Measurements from ENCODE around the gene JMJD6. TPM values are rescaled to one million over a fixed set of nuclear protein-coding genes. Genes with fewer than 3 reads are reported as not detected.

Gene JMJD6
- total RNA-seq, 1 experiment from 2014 or later, result 47.6 TPM

DNA sequence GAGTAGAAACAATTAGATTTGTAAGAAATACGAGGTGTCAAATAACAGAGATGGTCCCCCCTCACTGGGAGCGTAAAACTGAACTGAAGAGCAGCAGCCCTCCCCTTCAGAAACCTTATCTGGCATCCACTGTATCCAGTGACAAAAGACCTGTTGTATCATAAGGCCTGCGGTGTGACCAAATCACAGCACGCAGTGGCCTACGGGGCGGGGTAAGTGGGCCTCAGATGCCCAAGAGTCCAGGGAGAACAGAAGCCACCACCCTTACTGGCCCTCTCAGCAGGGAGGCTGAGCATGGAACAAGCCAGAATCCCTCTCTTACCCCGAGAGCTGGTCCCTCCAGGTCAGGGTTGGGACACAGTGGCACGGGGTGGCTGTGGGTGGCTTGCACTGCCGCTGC, 5.5 kb downstream of the JMJD6 start:
- ATAC-seq (no peak), DNase-seq (ENCODE audit: low read depth, low spot score) (no peak)
- H3K9me3 ChIP-seq (ENCODE audit: control insufficient read depth in 1 of 2, insufficient read depth in 1 of 2, low read depth in 1 of 2, low read length in 2 of 2), result no peaks in the 10 kb centered on the region
- ChIA-PET RAD21 (ENCODE audit: low non-redundant PET in 1 of 2, low total read pairs in 2 of 2, uncharacterized antibody in 2 of 2, unreplicated experiment in 2 of 2) (no interaction called here), CTCF (no interaction called here), POLR2A (no interaction called here)
- H3K27me3 ChIP-seq (ENCODE audit: insufficient read depth, low read length), result no peaks in the 10 kb centered on the region
- no peak overlapping the region for H3K9ac ChIP-seq (ENCODE audit: low read length)
- no peak for TF ChIP-seq EZH2 (IDR thresholded peaks at IDR 0.05)
- no peak for TF ChIP-seq ZNF274 (IDR thresholded peaks at IDR 0.05; ENCODE audit: low read depth, low read length)
- TF ChIP-seq, protein P1, sequence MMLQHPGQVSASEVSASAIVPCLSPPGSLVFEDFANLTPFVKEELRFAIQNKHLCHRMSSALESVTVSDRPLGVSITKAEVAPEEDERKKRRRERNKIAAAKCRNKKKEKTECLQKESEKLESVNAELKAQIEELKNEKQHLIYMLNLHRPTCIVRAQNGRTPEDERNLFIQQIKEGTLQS (IDR thresholded peaks at IDR 0.05), result no peak
- TF ChIP-seq FOSL1 (IDR thresholded peaks at IDR 0.05; ENCODE audit: low read depth), result no peak
- TF ChIP-seq YY1 (IDR thresholded peaks at IDR 0.05; ENCODE audit: extremely low read depth, insufficient replicate concordance, low read depth, low read length), result no peak
- TF ChIP-seq SRF (IDR thresholded peaks at IDR 0.05; ENCODE audit: low read depth), result no peak
- TF ChIP-seq TCF7L2 (IDR thresholded peaks at IDR 0.05; ENCODE audit: borderline replicate concordance, extremely low read depth, insufficient read depth, insufficient read length), result no peak
- no peak for TF ChIP-seq CBX3 (IDR thresholded peaks at IDR 0.05; ENCODE audit: low read depth)
- no peak for TF ChIP-seq POLR2AphosphoS5 (IDR thresholded peaks at IDR 0.05; ENCODE audit: low read depth, low read length)
- TF ChIP-seq ELF1 (IDR thresholded peaks at IDR 0.05; ENCODE audit: borderline replicate concordance, low read depth), result no peak
- no peak overlapping the region for H3K4me3 ChIP-seq (replicated peaks in 1 of 2; ENCODE audit: low read depth in 1 of 2, low read length in 2 of 2)
- no peak overlapping the region for H3K27ac ChIP-seq (ENCODE audit: low read depth, low read length)
- no peak overlapping the region for H3K4me2 ChIP-seq (ENCODE audit: low read length)
- intact Hi-C loops (cut with micrococcal nuclease), result no loop called here
- no peaks in the 10 kb centered on the region for H3K9me2 ChIP-seq (ENCODE audit: insufficient read depth)
- no peaks in the 10 kb centered on the region; the same call in 1 of the 2 replicates for H4K20me1 ChIP-seq (ENCODE audit: insufficient read depth)
- BruUV-seq (replicated peaks), result no TSS peak
- H3K36me3 ChIP-seq (ENCODE audit: control insufficient read depth in 1 of 2, insufficient read depth in 2 of 2, low read length in 2 of 2), result peaks cover 72 to 83% of the 10 kb centered on the region in 2 experiments
- peaks cover 6 to 10% of the 10 kb centered on the region in 2 experiments for H3K4me1 ChIP-seq (ENCODE audit: control insufficient read depth in 1 of 2, insufficient read depth in 2 of 2, low read length in 2 of 2)
- H3K79me2 ChIP-seq (ENCODE audit: insufficient read depth, low read length), result peaks cover 66% of the 10 kb centered on the region
- H2AFZ ChIP-seq (ENCODE audit: low read depth, low read length, poor library complexity, severe bottlenecking), result no peak overlapping the region

DNA sequence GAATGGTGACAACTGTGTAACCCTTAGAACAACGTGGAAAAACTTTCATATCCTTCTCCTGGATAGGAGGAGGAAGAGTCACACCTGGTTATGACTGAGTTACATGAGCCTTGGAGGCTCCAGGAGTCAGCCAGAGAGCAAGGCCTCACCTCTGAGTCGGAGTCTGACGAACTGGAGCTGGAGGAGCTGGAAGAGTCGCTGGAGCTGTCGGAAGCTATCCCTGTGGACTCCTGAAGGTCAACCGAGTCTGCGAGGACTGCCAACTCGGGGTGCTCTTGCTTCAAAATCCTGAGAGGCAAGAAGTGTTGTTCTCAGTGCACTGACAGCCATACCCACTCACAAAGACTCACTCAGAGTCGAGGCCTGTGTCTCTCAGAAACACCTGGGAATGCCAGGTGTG, 6.2 kb downstream of the JMJD6 start:
- Histone ChIP-seq H3K4me2 (ENCODE audit: low read length) (no peak overlapping the region), H2AFZ (ENCODE audit: low read depth, low read length, poor library complexity, severe bottlenecking) (no peak overlapping the region), H3K9ac (ENCODE audit: low read length) (no peak overlapping the region), H3K27me3 (ENCODE audit: insufficient read depth, low read length) (no peaks in the 10 kb centered on the region), H3K27ac (ENCODE audit: low read depth, low read length) (no peak overlapping the region), H3K4me1 (ENCODE audit: control insufficient read depth in 1 of 2, insufficient read depth in 2 of 2, low read length in 2 of 2) (peaks cover 2 to 5% of the 10 kb centered on the region in 2 experiments), H3K9me2 (ENCODE audit: insufficient read depth) (no peaks in the 10 kb centered on the region), H3K9me3 (ENCODE audit: control insufficient read depth in 1 of 2, insufficient read depth in 1 of 2, low read depth in 1 of 2, low read length in 2 of 2) (no peaks in the 10 kb centered on the region), H3K79me2 (ENCODE audit: insufficient read depth, low read length) (peaks cover 65% of the 10 kb centered on the region), H4K20me1 (ENCODE audit: insufficient read depth) (peaks cover 2% of the 10 kb centered on the region; the same call in 1 of the 2 replicates), H3K4me3 (replicated peaks in 1 of 2; ENCODE audit: low read depth in 1 of 2, low read length in 2 of 2) (no peak overlapping the region), H3K36me3 (ENCODE audit: control insufficient read depth in 1 of 2, insufficient read depth in 2 of 2, low read length in 2 of 2) (peaks cover 77 to 88% of the 10 kb centered on the region in 2 experiments)
- ATAC-seq (no peak), DNase-seq (ENCODE audit: low read depth, low spot score) (no peak)
- POLR2A ChIA-PET, result interaction anchor here (0.9 kb wide), 1 partner anchor 9 kb away, joined by 3 read pairs; the partner anchor contains the start of gene MXRA7
- CTCF ChIA-PET, result no interaction called here
- TF ChIP-seq ZBTB33 (IDR thresholded peaks at IDR 0.05; ENCODE audit: extremely low read depth, insufficient replicate concordance, low read length) (no peak), JUND (IDR thresholded peaks at IDR 0.05) (no peak), POLR2AphosphoS5 (IDR thresholded peaks at IDR 0.05; ENCODE audit: low read depth, low read length) (no peak), SRF (IDR thresholded peaks at IDR 0.05; ENCODE audit: low read depth) (no peak), POLR2A (IDR thresholded peaks at IDR 0.05; ENCODE audit: borderline replicate concordance, extremely low read depth, insufficient read depth, insufficient read length) (no peak), YY1 (IDR thresholded peaks at IDR 0.05; ENCODE audit: extremely low read depth, insufficient replicate concordance, low read depth, low read length) (no peak), CBX3 (IDR thresholded peaks at IDR 0.05; ENCODE audit: low read depth) (no peak), CTCF (IDR thresholded peaks at IDR 0.05 in 2 of 3, conservative IDR thresholded peaks at IDR 0.05 in 1 of 3; ENCODE audit: borderline replicate concordance in 1 of 3, insufficient read depth in 1 of 3, low read depth in 2 of 3, low read length in 2 of 3) (no peak)
- TF ChIP-seq, protein P1 (IDR thresholded peaks at IDR 0.05), result no peak
- intact Hi-C loops (cut with micrococcal nuclease), result no loop called here
- RAD21 ChIA-PET (ENCODE audit: low non-redundant PET in 1 of 2, low total read pairs in 2 of 2, uncharacterized antibody in 2 of 2, unreplicated experiment in 2 of 2), result no interaction called here
- BruUV-seq (replicated peaks), result no TSS peak
